ENCODE results near the gene SLC24A5. TPM values are rescaled to one million over a fixed set of nuclear protein-coding genes. Genes with fewer than 3 reads are reported as not detected.

SLC24A5 gene
- total RNA-seq, 1 donor from 2014 or later = not detected

- DNase-seq (ENCODE audit: extremely low read depth, low read depth, low spot score) = no peak
These were observed 10.8 kb upstream of the SLC24A5 start for GRCh38 chr15:48109856-48110531.

GRCh38 chr15:48112242-48112641 is 8.5 kb upstream of the SLC24A5 start:
- peak; percentile 4 for DNase-seq (ENCODE audit: extremely low read depth, low read depth, low spot score)

GRCh38 chr15:48119277-48119676 is 1.5 kb upstream of the SLC24A5 start:
- DNase-seq (ENCODE audit: extremely low read depth, low read depth, low spot score) = no peak

- DNase-seq (ENCODE audit: extremely low read depth, low read depth, low spot score) = no peak
These were observed 1.1 kb downstream of the SLC24A5 start for GRCh38 chr15:48121849-48122248.

GRCh38 chr15:48126667-48127355 is 6.0 kb downstream of the SLC24A5 start:
- no peak for DNase-seq (ENCODE audit: extremely low read depth, low read depth, low spot score)

- no peak for DNase-seq (ENCODE audit: extremely low read depth, low read depth, low spot score)
These were observed 10.5 kb downstream of the SLC24A5 start for GRCh38 chr15:48131324-48131723.

- no peak for DNase-seq (ENCODE audit: extremely low read depth, low read depth, low spot score)
These were observed 12.1 kb downstream of the SLC24A5 start for GRCh38 chr15:48132874-48133273.

- DNase-seq (ENCODE audit: extremely low read depth, low read depth, low spot score) = no peak
These were observed 23.1 kb downstream of the SLC24A5 start for GRCh38 chr15:48143856-48144255.

- DNase-seq (ENCODE audit: extremely low read depth, low read depth, low spot score) = no peak
These were observed 24.1 kb downstream of the SLC24A5 start for GRCh38 chr15:48144889-48145288.

GRCh38 chr15:48145923-48146322 is 25.1 kb downstream of the SLC24A5 start:
- no peak for DNase-seq (ENCODE audit: extremely low read depth, low read depth, low spot score)

GRCh38 chr15:48147358-48147757 is 26.6 kb downstream of the SLC24A5 start:
- DNase-seq (ENCODE audit: extremely low read depth, low read depth, low spot score) = no peak

GRCh38 chr15:48149858-48150257 is 29.1 kb downstream of the SLC24A5 start:
- DNase-seq (ENCODE audit: extremely low read depth, low read depth, low spot score) = peak; percentile 93

- no peak for DNase-seq (ENCODE audit: extremely low read depth, low read depth, low spot score)
These were observed 32.7 kb downstream of the SLC24A5 start for GRCh38 chr15:48153526-48153925.

GRCh38 chr15:48168616-48169015 is 47.8 kb downstream of the SLC24A5 start:
- DNase-seq (ENCODE audit: extremely low read depth, low read depth, low spot score) = no peak

- no peak for DNase-seq (ENCODE audit: extremely low read depth, low read depth, low spot score)
These were observed 50.2 kb downstream of the SLC24A5 start for GRCh38 chr15:48170981-48171380.

GRCh38 chr15:48175126-48175525 is 54.3 kb downstream of the SLC24A5 start:
- DNase-seq (ENCODE audit: extremely low read depth, low read depth, low spot score) = no peak

- no peak for DNase-seq (ENCODE audit: extremely low read depth, low read depth, low spot score)
These were observed 55.3 kb downstream of the SLC24A5 start for GRCh38 chr15:48176112-48176511.

- no peak for DNase-seq (ENCODE audit: extremely low read depth, low read depth, low spot score)
These were observed 56.2 kb downstream of the SLC24A5 start for GRCh38 chr15:48176957-48177356.

- DNase-seq (ENCODE audit: extremely low read depth, low read depth, low spot score) = peak; percentile 60
These were observed 56.6 kb downstream of the SLC24A5 start for GRCh38 chr15:48177383-48177765.

- no peak for DNase-seq (ENCODE audit: extremely low read depth, low read depth, low spot score)
These were observed 57.2 kb downstream of the SLC24A5 start, which contains the start of gene MYEF2 for GRCh38 chr15:48177766-48178647. Gene MYEF2 (minus strand): TSS chr15:48178295. CDS start chr15:48178237, 58 bp downstream.

- DNase-seq (ENCODE audit: extremely low read depth, low read depth, low spot score) = no peak
These were observed 57.8 kb downstream of the SLC24A5 start for GRCh38 chr15:48178648-48178931.

GRCh38 chr15:48182749-48183148 is 62.0 kb downstream of the SLC24A5 start:
- DNase-seq (ENCODE audit: extremely low read depth, low read depth, low spot score) = no peak

Measured in glomerular endothelial cell (primary cell).